Measurements from ENCODE around the gene ABTB1.

ABTB1 gene

GRCh38 chr3:127720985-127721935 lies 48.5 kb downstream of the ABTB1 start:
- DNase-seq (ENCODE audit: low spot score) = no peak

GRCh38 chr3:127722091-127722784 lies 49.5 kb downstream of the ABTB1 start:
- DNase-seq (ENCODE audit: low spot score) = no peak

GRCh38 chr3:127723011-127723567 lies 50.3 kb downstream of the ABTB1 start:
- no peak for DNase-seq (ENCODE audit: low spot score)

- DNase-seq (ENCODE audit: low spot score) = no peak
Observed at GRCh38 chr3:127726894-127727293, 54.1 kb downstream of the ABTB1 start.

GRCh38 chr3:127728417-127729015 lies 55.8 kb downstream of the ABTB1 start:
- no peak for DNase-seq (ENCODE audit: low spot score)

- DNase-seq (ENCODE audit: low spot score) = no peak
Observed at GRCh38 chr3:127729556-127730056, 56.9 kb downstream of the ABTB1 start.

- no peak for DNase-seq (ENCODE audit: low spot score)
Observed at GRCh38 chr3:127730171-127730570, 57.4 kb downstream of the ABTB1 start.
